ENCODE measurements around the gene NLRP6. TPM values are rescaled to one million over a fixed set of nuclear protein-coding genes. Genes with fewer than 3 reads are reported as not detected.

NLRP6 gene
- 1.6 TPM for total RNA-seq
- 0.32 TPM for polyA plus RNA-seq (ENCODE audit: insufficient read depth, low read depth, low replicate concordance)
- long read RNA-seq, donor 1 = 0 reads
- long read RNA-seq, donor 2 = 0 reads
- long read RNA-seq, donor 3 = 0 reads
- long read RNA-seq, donor 4 = 0 reads
- long read RNA-seq, donor 5 = 0 reads
- long read RNA-seq, donor 6 = 0 reads
- long read RNA-seq, donor 7, partial matches to known transcripts = 2 of 2 reads
- long read RNA-seq, donor 7, other reads (novel, unspliced or antisense) = 0 of 2 reads
- long read RNA-seq, donor 8 = 0 reads
- long read RNA-seq, donor 9 = 0 reads
- long read RNA-seq, donor 10 = 0 reads

GRCh38 chr11:278001-278951, at the start of gene NLRP6:
NLRP6 (plus strand) TSS chr11:278407; CDS start chr11:278570, 163 bp downstream.
- TF ChIP-seq CTCF (IDR thresholded peaks at IDR 0.05; ENCODE audit: borderline replicate concordance, extremely low read depth, insufficient read depth) = no peak
- Histone ChIP-seq H3K9me3 (ENCODE audit: control insufficient read depth in 2 of 3, insufficient read depth in 1 of 3, low read length in 3 of 3) (no peaks in the 10 kb centered on the region), H3K4me1 (ENCODE audit: control insufficient read depth in 2 of 3, insufficient read depth in 2 of 3, low read depth in 1 of 3, low read length in 3 of 3) (peaks cover 0 to 14% (median 0%) of the 10 kb centered on the region in 3 donors), H3K27ac (ENCODE audit: low read depth in 2 of 2, low read length in 2 of 2) (no peak within 1 kb of the TSS), H3K27me3 (ENCODE audit: control insufficient read depth, insufficient read depth, low read length) (peaks cover 19% of the 10 kb centered on the region), H3K9ac (ENCODE audit: low read length in 3 of 3) (no peak within 1 kb of the TSS), H3K4me3 (ENCODE audit: low read length in 3 of 3) (peak within 1 kb of the TSS in 1 of 3 donors; percentile 21), H3K36me3 (ENCODE audit: control insufficient read depth in 2 of 3, insufficient read depth in 3 of 3, low read length in 3 of 3) (no peaks in the 10 kb centered on the region)
- FAIRE-seq = no peak
- intact Hi-C loops (cut with DNase I) = no loop called here
- no peak for DNase-seq

GRCh38 chr11:230431-230830, 47.8 kb upstream of the NLRP6 start:
- H3K4me3 ChIP-seq (ENCODE audit: low read length in 3 of 3) = no peak overlapping the region
- peaks cover 0 to 4% (median 3%) of the 10 kb centered on the region in 3 donors for H3K4me1 ChIP-seq (ENCODE audit: control insufficient read depth in 2 of 3, insufficient read depth in 2 of 3, low read depth in 1 of 3, low read length in 3 of 3)
- intact Hi-C loops (cut with DNase I) = no loop called here
- peaks cover 0 to 9% (median 5%) of the 10 kb centered on the region in 3 donors for H3K36me3 ChIP-seq (ENCODE audit: control insufficient read depth in 2 of 3, insufficient read depth in 3 of 3, low read length in 3 of 3)
- FAIRE-seq (no peak), DNase-seq (peak in 1 of 5 donors; percentile 58)
- no peaks in the 10 kb centered on the region for H3K9me3 ChIP-seq (ENCODE audit: control insufficient read depth in 2 of 3, insufficient read depth in 1 of 3, low read length in 3 of 3)
- no peak for TF ChIP-seq CTCF (IDR thresholded peaks at IDR 0.05; ENCODE audit: borderline replicate concordance, extremely low read depth, insufficient read depth)
- no peak overlapping the region for H3K27ac ChIP-seq (ENCODE audit: low read depth in 2 of 2, low read length in 2 of 2)
- no peaks in the 10 kb centered on the region for H3K27me3 ChIP-seq (ENCODE audit: control insufficient read depth, insufficient read depth, low read length)
- no peak overlapping the region for H3K9ac ChIP-seq (ENCODE audit: low read length in 3 of 3)

GRCh38 chr11:232783-233565, 45.2 kb upstream of the NLRP6 start:
- no peaks in the 10 kb centered on the region for H3K27me3 ChIP-seq (ENCODE audit: control insufficient read depth, insufficient read depth, low read length)
- no peaks in the 10 kb centered on the region for H3K9me3 ChIP-seq (ENCODE audit: control insufficient read depth in 2 of 3, insufficient read depth in 1 of 3, low read length in 3 of 3)
- no peak overlapping the region for H3K4me3 ChIP-seq (ENCODE audit: low read length in 3 of 3)

More at GRCh38 chr11:232783-233565, 45.2 kb upstream of the NLRP6 start:
- intact Hi-C loops (cut with DNase I) = no loop called here
- Histone ChIP-seq H3K36me3 (ENCODE audit: control insufficient read depth in 2 of 3, insufficient read depth in 3 of 3, low read length in 3 of 3) (peaks cover 0 to 2% (median 0%) of the 10 kb centered on the region in 3 donors), H3K27ac (ENCODE audit: low read depth in 2 of 2, low read length in 2 of 2) (no peak overlapping the region), H3K9ac (ENCODE audit: low read length in 3 of 3) (no peak overlapping the region), H3K4me1 (ENCODE audit: control insufficient read depth in 2 of 3, insufficient read depth in 2 of 3, low read depth in 1 of 3, low read length in 3 of 3) (peaks cover 0 to 15% (median 11%) of the 10 kb centered on the region in 3 donors)
- no peak for FAIRE-seq
- DNase-seq = peak in 1 of 5 donors; percentile 35
- TF ChIP-seq CTCF (IDR thresholded peaks at IDR 0.05; ENCODE audit: borderline replicate concordance, extremely low read depth, insufficient read depth) = no peak

All from kidney (tissue), 22 donors.